SK-N-SH (cell line): ENCODE measurements around the gene PRRT2. TPM values are rescaled to one million over a fixed set of nuclear protein-coding genes. Genes with fewer than 3 reads are reported as not detected.
"Not testable (repeated sequence)": the region's sequence is repeated elsewhere in the genome, so short reads cannot be mapped to it uniquely, and the experiment has no call there.

Experiments used
- CTCF ChIA-PET: fragments of 300-600, 350-600 bp; formaldehyde crosslinking; extraction: SDS; loops from one replicate; lab custom pipeline; 2021; lab: Yijun Ruan, JAX
- POLR2A ChIA-PET: fragments of 350-600 bp; sonication (Branson Sonifier 250); formaldehyde crosslinking; extraction: SDS; loops from one replicate; lab custom pipeline; 2020; ENCODE audit warnings: antibody characterized with exemption, inconsistent platforms; lab: Yijun Ruan, JAX
- DNase-seq: peaks from one replicate; pipeline ENCODE4 v3.0.0; 2012
- H2AFZ ChIP-seq: fragments of 200-600 bp; sonication (generic); 2 replicates; pipeline ENCODE4 v1.8.1; 2016; ENCODE audit warnings: antibody characterized with exemption, mild to moderate bottlenecking, low read depth
- H3F3A ChIP-seq: fragments of 200-600 bp; sonication (generic); replicated peaks from 2 replicates; pipeline ENCODE3; 2016; ENCODE audit warnings: antibody characterized with exemption, mild to moderate bottlenecking; ENCODE audit not compliant: insufficient read depth
- H3K27ac ChIP-seq, 2 experiments: fragments of 200-500 bp in 1 of 2; fragments of 200-600 bp in 1 of 2; sonication (Bioruptor generic) in 1 of 2; sonication (generic), shearing (Covaris generic) in 1 of 2; 2 replicates each; pipeline versions ENCODE4 v1.5.1 to v1.6.1; 2014 to 2016; ENCODE audit warnings: low read depth in 2 of 2, inconsistent platforms in 1 of 2, low read length in 1 of 2, mild to moderate bottlenecking in 1 of 2, mixed read lengths in 1 of 2
- H3K27me3 ChIP-seq: fragments of 200-600 bp; sonication (generic), shearing (Covaris generic); 2 replicates; pipeline ENCODE4 v1.6.1; 2016; ENCODE audit warnings: mixed run types; ENCODE audit not compliant: insufficient read depth
- H3K36me3 ChIP-seq, 2 experiments: fragments of 200-500 bp in 1 of 2; fragments of 200-600 bp in 1 of 2; sonication (Bioruptor generic) in 1 of 2; sonication (generic) in 1 of 2; replicated peaks in 1 of 2; 2 replicates each; pipeline versions ENCODE3 to v1.5.1; 2014 to 2016; ENCODE audit warnings: low read length in 1 of 2, mild to moderate bottlenecking in 1 of 2; ENCODE audit not compliant: insufficient read depth in 2 of 2, control insufficient read depth in 1 of 2
- H3K4me1 ChIP-seq, 2 experiments: fragments of 200-500 bp in 1 of 2; fragments of 200-600 bp in 1 of 2; sonication (Bioruptor generic) in 1 of 2; sonication (generic), shearing (Covaris generic) in 1 of 2; 2 replicates each; pipeline versions ENCODE4 v1.5.1 to v1.6.1; 2014 to 2016; ENCODE audit warnings: low read depth in 1 of 2, low read length in 1 of 2, mixed run types in 1 of 2; ENCODE audit not compliant: insufficient read depth in 2 of 2, control insufficient read depth in 1 of 2
- H3K4me2 ChIP-seq: fragments of 200-600 bp; sonication (generic), shearing (Covaris generic); 2 replicates; pipeline ENCODE4 v1.6.1; 2017; ENCODE audit warnings: mixed run types
- H3K4me3 ChIP-seq, 2 experiments: fragments of 200-500 bp in 1 of 2; fragments of 200-600 bp in 1 of 2; sonication (Bioruptor generic) in 1 of 2; sonication (generic), shearing (Covaris generic) in 1 of 2; 2 replicates each; pipeline versions ENCODE4 v1.5.1 to v1.8.1; 2014 to 2016; ENCODE audit warnings: low read depth in 2 of 2, inconsistent platforms in 1 of 2, low read length in 1 of 2, mild to moderate bottlenecking in 1 of 2, mixed read lengths in 1 of 2, moderate library complexity in 1 of 2
- H3K79me2 ChIP-seq: fragments of 200-600 bp; sonication (generic); 2 replicates; pipeline ENCODE4 v1.8.1; 2017; ENCODE audit warnings: mild to moderate bottlenecking; ENCODE audit not compliant: insufficient read depth
- H3K9ac ChIP-seq: fragments of 200-600 bp; sonication (generic); 2 replicates; pipeline ENCODE4 v1.6.1; 2017; ENCODE audit warnings: mixed run types
- H3K9me2 ChIP-seq: fragments of 200-600 bp; sonication (generic); 2 replicates; pipeline ENCODE4 v1.6.1; 2017; ENCODE audit warnings: mixed run types
- H3K9me3 ChIP-seq: fragments of 200-600 bp; sonication (generic); 2 replicates; pipeline ENCODE4 v1.6.1; 2017; ENCODE audit warnings: mixed run types, mild to moderate bottlenecking, moderate library complexity
- H4K20me1 ChIP-seq: fragments of 200-600 bp; sonication (generic); 2 replicates; pipeline ENCODE4 v1.6.1; 2017; ENCODE audit warnings: mild to moderate bottlenecking, mixed run types; ENCODE audit not compliant: insufficient read depth
- ELF1 ChIP-seq: IDR thresholded peaks from 2 replicates; pipeline ENCODE4 v1.4.0; 2012
- EP300 ChIP-seq, 2 experiments: IDR thresholded peaks; 2 replicates each; pipeline versions ENCODE4 v1.4.0 to v1.6.1; 2012; ENCODE audit warnings: borderline replicate concordance in 1 of 2, low read depth in 1 of 2, low read length in 1 of 2
- EZH2phosphoT487 ChIP-seq: fragments of 200-600 bp; sonication (generic); IDR thresholded peaks from 2 replicates; pipeline ENCODE4 v1.6.1; 2017; ENCODE audit warnings: low read depth, mixed run types, mild to moderate bottlenecking, antibody characterized with exemption, moderate library complexity, borderline replicate concordance
- JUND ChIP-seq: IDR thresholded peaks from 2 replicates; pipeline ENCODE4 v1.4.0; 2012
- MAX ChIP-seq: IDR thresholded peaks from 2 replicates; pipeline ENCODE4 v1.4.0; 2012; ENCODE audit warnings: low read depth
- NFIC ChIP-seq: IDR thresholded peaks from 2 replicates; pipeline ENCODE4 v1.4.0; 2012; ENCODE audit warnings: borderline replicate concordance
- NRF1 ChIP-seq: IDR thresholded peaks from 2 replicates; pipeline ENCODE4 v1.6.1; 2012; ENCODE audit warnings: low read depth, mild to moderate bottlenecking, low read length
- POLR2AphosphoS5 ChIP-seq: IDR thresholded peaks from 2 replicates; pipeline ENCODE4 v1.6.1; 2012; ENCODE audit warnings: low read depth, low read length
- RCOR1 ChIP-seq: fragments of 150-350 bp; IDR thresholded peaks from 2 replicates; pipeline ENCODE4 v1.6.1; 2017; ENCODE audit warnings: antibody characterized with exemption, low read length
- RFX5 ChIP-seq: IDR thresholded peaks from 2 replicates; pipeline ENCODE4 v1.6.1; 2012; ENCODE audit warnings: mild to moderate bottlenecking, improper control_type of control experiment, low read length
- RXRA ChIP-seq: IDR thresholded peaks from 2 replicates; pipeline ENCODE4 v1.4.0; 2012; ENCODE audit warnings: low read depth, mild to moderate bottlenecking, borderline replicate concordance
- SIN3A ChIP-seq: IDR thresholded peaks from 2 replicates; pipeline ENCODE4 v1.6.1; 2012; ENCODE audit warnings: low read depth, mild to moderate bottlenecking, low read length, moderate library complexity, borderline replicate concordance
- TAF1 ChIP-seq: IDR thresholded peaks from 2 replicates; pipeline ENCODE4 v1.6.1; 2012; ENCODE audit warnings: low read depth, mild to moderate bottlenecking, low read length, moderate library complexity, borderline replicate concordance
- TCF12 ChIP-seq: IDR thresholded peaks from 2 replicates; pipeline ENCODE4 v1.4.0; 2012
- TEAD4 ChIP-seq: IDR thresholded peaks from 2 replicates; pipeline ENCODE4 v1.4.0; 2012; ENCODE audit warnings: mild to moderate bottlenecking, borderline replicate concordance; ENCODE audit not compliant: insufficient read depth
- ZBTB33 ChIP-seq: IDR thresholded peaks from 2 replicates; pipeline ENCODE4 v1.4.0; 2012; ENCODE audit warnings: low read depth, borderline replicate concordance
- WGBS: methylation state at CpG from one replicate; pipeline ENCODE4 v1.1.6; 2017; ENCODE audit warnings: low lambda C conversion rate; 5-methylcytosine and 5-hydroxymethylcytosine counted together
- polyA plus RNA-seq, 3 experiments: library from polyadenylated mRNA; depleted of rRNA; stranded (reverse); fragments of >200 nt; gene quantifications; 2 replicates each; pipeline ENCODE4 v1.2.3, GENCODE V29; 2012
- TF ChIP-seq, protein P1 (sequence below): IDR thresholded peaks from 2 replicates; pipeline ENCODE4 v1.4.0; 2012; ENCODE audit warnings: low read depth, borderline replicate concordance
- TF ChIP-seq, protein P2 (sequence below): fragments of 200-600 bp; sonication (generic); IDR thresholded peaks from 2 replicates; pipeline ENCODE4 v1.6.1; 2017; ENCODE audit warnings: antibody characterized with exemption, mild to moderate bottlenecking, moderate library complexity
- TF ChIP-seq, protein P3 (sequence below): IDR thresholded peaks from 2 replicates; pipeline ENCODE4; 2012

Gene PRRT2
- polyA plus RNA-seq, 1 of the 3 experiments (the other 2 are of a cell fraction): 28.1 TPM

- Histone ChIP-seq H4K20me1 (no peaks in the 10 kb centered on the region), H3K4me2 (no peak overlapping the region), H3K9ac (no peak overlapping the region), H3K36me3 (peaks cover 9 to 25% of the 10 kb centered on the region in 2 experiments), H3K4me1 (no peaks in the 10 kb centered on the region), H3K9me3 (no peaks in the 10 kb centered on the region), H3F3A (no peaks in the 10 kb centered on the region), H3K27me3 (no peaks in the 10 kb centered on the region), H3K79me2 (peaks cover 46% of the 10 kb centered on the region), H3K9me2 (no peaks in the 10 kb centered on the region), H3K4me3 (no peak overlapping the region), H3K27ac (no peak overlapping the region), H2AFZ (no peak overlapping the region)
- DNase-seq: no peak
- ChIA-PET CTCF (no interaction called here), POLR2A (no interaction called here)
- TF ChIP-seq NFIC (no peak), MAX (no peak), TAF1 (no peak), RFX5 (no peak), RXRA (no peak), ZBTB33 (no peak), SIN3A (no peak), TEAD4 (no peak), NRF1 (no peak), POLR2AphosphoS5 (no peak), JUND (no peak), EP300 (IDR thresholded peaks at IDR 0.05; ENCODE audit: borderline replicate concordance in 1 of 2, low read depth in 1 of 2, low read length in 1 of 2) (no peak), TCF12 (no peak), EZH2phosphoT487 (no peak), ELF1 (no peak), RCOR1 (no peak)
- TF ChIP-seq, protein P1, sequence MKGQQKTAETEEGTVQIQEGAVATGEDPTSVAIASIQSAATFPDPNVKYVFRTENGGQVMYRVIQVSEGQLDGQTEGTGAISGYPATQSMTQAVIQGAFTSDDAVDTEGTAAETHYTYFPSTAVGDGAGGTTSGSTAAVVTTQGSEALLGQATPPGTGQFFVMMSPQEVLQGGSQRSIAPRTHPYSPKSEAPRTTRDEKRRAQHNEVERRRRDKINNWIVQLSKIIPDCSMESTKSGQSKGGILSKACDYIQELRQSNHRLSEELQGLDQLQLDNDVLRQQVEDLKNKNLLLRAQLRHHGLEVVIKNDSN: no peak
- TF ChIP-seq, protein P2, sequence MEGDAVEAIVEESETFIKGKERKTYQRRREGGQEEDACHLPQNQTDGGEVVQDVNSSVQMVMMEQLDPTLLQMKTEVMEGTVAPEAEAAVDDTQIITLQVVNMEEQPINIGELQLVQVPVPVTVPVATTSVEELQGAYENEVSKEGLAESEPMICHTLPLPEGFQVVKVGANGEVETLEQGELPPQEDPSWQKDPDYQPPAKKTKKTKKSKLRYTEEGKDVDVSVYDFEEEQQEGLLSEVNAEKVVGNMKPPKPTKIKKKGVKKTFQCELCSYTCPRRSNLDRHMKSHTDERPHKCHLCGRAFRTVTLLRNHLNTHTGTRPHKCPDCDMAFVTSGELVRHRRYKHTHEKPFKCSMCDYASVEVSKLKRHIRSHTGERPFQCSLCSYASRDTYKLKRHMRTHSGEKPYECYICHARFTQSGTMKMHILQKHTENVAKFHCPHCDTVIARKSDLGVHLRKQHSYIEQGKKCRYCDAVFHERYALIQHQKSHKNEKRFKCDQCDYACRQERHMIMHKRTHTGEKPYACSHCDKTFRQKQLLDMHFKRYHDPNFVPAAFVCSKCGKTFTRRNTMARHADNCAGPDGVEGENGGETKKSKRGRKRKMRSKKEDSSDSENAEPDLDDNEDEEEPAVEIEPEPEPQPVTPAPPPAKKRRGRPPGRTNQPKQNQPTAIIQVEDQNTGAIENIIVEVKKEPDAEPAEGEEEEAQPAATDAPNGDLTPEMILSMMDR: no peak
- TF ChIP-seq, protein P3, sequence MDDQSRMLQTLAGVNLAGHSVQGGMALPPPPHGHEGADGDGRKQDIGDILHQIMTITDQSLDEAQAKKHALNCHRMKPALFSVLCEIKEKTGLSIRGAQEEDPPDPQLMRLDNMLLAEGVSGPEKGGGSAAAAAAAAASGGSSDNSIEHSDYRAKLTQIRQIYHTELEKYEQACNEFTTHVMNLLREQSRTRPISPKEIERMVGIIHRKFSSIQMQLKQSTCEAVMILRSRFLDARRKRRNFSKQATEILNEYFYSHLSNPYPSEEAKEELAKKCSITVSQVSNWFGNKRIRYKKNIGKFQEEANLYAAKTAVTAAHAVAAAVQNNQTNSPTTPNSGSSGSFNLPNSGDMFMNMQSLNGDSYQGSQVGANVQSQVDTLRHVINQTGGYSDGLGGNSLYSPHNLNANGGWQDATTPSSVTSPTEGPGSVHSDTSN: no peak
- WGBS: 91% methylated on average over 1 of the region's 2 CpGs
These were observed 19.5 kb downstream of the PRRT2 start for GRCh38 chr16:29831490-29831889.

DNA sequence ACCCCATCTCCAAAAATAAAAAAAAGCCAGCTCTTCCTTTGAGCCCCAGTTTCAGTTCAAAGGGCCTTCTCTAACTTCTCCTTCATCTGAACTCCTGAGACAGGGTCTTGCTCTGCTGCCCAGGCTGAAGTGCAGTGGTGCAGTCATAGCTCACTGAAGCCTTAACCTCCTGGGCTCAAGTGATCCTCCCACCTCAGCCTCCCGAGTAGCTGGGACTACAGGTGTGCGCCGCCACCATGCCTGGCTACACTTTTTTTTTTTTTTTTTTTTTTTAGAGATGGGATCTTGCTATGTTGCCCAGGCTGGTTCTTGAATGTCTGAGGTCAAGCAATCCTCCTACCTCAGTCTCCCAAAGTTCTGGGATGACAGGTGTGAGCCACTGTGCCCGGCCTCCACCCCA is 21.2 kb downstream of the PRRT2 start:
- not testable (repeated sequence) for H3K4me1 ChIP-seq, H3K27ac ChIP-seq, H3K9me2 ChIP-seq, H4K20me1 ChIP-seq, H3K9me3 ChIP-seq, H3K27me3 ChIP-seq, H2AFZ ChIP-seq, DNase-seq, H3K9ac ChIP-seq, H3F3A ChIP-seq, H3K4me2 ChIP-seq, H3K4me3 ChIP-seq
- WGBS: 100% methylated on average over 4 of the region's 4 CpGs
- H3K36me3 ChIP-seq: peaks cover 17 to 36% of the 10 kb centered on the region in 2 experiments
- H3K79me2 ChIP-seq: peaks cover 28% of the 10 kb centered on the region
- CTCF ChIA-PET: interaction anchor here (1.5 to 3.0 kb wide), 3 partner anchors 15 to 30 kb away, joined by 5 to 8 read pairs (median 6); partner anchors contain the start of genes CDIPT and PAGR1
- POLR2A ChIA-PET: interaction anchor here (0.6 kb wide), 1 partner anchor 12 kb away, joined by 3 read pairs; no protein-coding TSS in a partner anchor
